ENCODE results near the gene PATE3. TPM values are rescaled to one million over a fixed set of nuclear protein-coding genes. Genes with fewer than 3 reads are reported as not detected.

Gene PATE3, protein sequence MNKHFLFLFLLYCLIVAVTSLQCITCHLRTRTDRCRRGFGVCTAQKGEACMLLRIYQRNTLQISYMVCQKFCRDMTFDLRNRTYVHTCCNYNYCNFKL
- not detected in 2 replicates for polyA plus RNA-seq (2012; rRNA removed)
- polyA plus RNA-seq (2012; cell fraction: cytosol; rRNA removed) = not detected in 2 replicates
- polyA plus RNA-seq (2012; cell fraction: nucleus; rRNA removed) = not detected in 2 replicates

DNA sequence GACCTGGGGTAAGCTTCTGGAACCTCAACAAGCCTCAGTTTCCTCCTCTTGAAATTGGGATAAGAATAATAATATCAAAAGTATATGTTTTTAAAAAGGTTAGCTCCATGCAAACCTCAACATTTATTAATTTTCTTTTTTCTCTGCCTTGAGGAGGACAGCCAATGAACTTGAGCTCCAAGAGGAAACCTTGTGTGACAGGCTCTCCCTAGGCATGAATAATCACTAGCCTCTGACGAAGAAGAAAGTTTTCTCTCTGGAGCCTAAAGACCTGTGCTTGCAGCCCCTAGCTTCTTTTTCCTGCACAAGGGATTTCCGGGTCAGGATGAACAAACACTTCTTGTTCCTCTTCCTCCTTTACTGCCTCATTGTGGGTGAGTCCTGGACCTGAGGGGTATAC is at the start of gene PATE3:
PATE3 (plus strand) TSS at position 301 of the 400 bp plus-strand sequence; CDS start at position 326, 25 bp downstream.
- POLR2A ChIA-PET = no interaction called here
- Histone ChIP-seq H3K9me3 (no peaks in the 10 kb centered on the region), H3K9me2 (no peaks in the 10 kb centered on the region), H4K20me1 (ENCODE audit: insufficient read depth) (no peaks in the 10 kb centered on the region), H3K4me2 (no peak within 1 kb of the TSS), H3F3A (replicated peaks; ENCODE audit: insufficient read depth) (no peaks in the 10 kb centered on the region), H3K79me2 (ENCODE audit: insufficient read depth) (no peaks in the 10 kb centered on the region), H3K36me3 (replicated peaks in 1 of 2; ENCODE audit: control insufficient read depth in 1 of 2, insufficient read depth in 2 of 2, low read length in 1 of 2) (no peaks in the 10 kb centered on the region), H3K4me3 (ENCODE audit: low read depth in 2 of 2, low read length in 1 of 2) (no peak within 1 kb of the TSS), H2AFZ (ENCODE audit: low read depth) (no peak within 1 kb of the TSS), H3K27ac (ENCODE audit: low read depth in 2 of 2, low read length in 1 of 2) (no peak within 1 kb of the TSS), H3K4me1 (ENCODE audit: control insufficient read depth in 1 of 2, insufficient read depth in 2 of 2, low read depth in 1 of 2, low read length in 1 of 2) (no peaks in the 10 kb centered on the region), H3K27me3 (ENCODE audit: insufficient read depth) (no peaks in the 10 kb centered on the region), H3K9ac (no peak within 1 kb of the TSS)
- CTCF ChIA-PET = interaction anchor here (2.0 kb wide), 1 partner anchor 8 kb away, joined by 4 read pairs; no protein-coding TSS in a partner anchor
- TF ChIP-seq TAF1 (IDR thresholded peaks at IDR 0.05; ENCODE audit: borderline replicate concordance, low read depth, low read length) = no peak
- TF ChIP-seq CHD2 (IDR thresholded peaks at IDR 0.05; ENCODE audit: low read length, partially characterized antibody) = no peak
- no peak for TF ChIP-seq MEF2A (IDR thresholded peaks at IDR 0.05; ENCODE audit: borderline replicate concordance, low read depth)
- TF ChIP-seq RXRA (IDR thresholded peaks at IDR 0.05; ENCODE audit: borderline replicate concordance, low read depth) = no peak
- TF ChIP-seq GABPA (IDR thresholded peaks at IDR 0.05; ENCODE audit: low read depth) = no peak
- TF ChIP-seq NFIC (IDR thresholded peaks at IDR 0.05; ENCODE audit: borderline replicate concordance) = no peak
- TF ChIP-seq EZH2phosphoT487 (IDR thresholded peaks at IDR 0.05; ENCODE audit: borderline replicate concordance, low read depth) = no peak
- no peak for TF ChIP-seq POLR2AphosphoS5 (IDR thresholded peaks at IDR 0.05; ENCODE audit: low read depth, low read length)
- TF ChIP-seq RFX5 (IDR thresholded peaks at IDR 0.05; ENCODE audit: low read length) = no peak
- no peak for TF ChIP-seq RAD21 (IDR thresholded peaks at IDR 0.05; ENCODE audit: low read length)
- TF ChIP-seq, protein P1, sequence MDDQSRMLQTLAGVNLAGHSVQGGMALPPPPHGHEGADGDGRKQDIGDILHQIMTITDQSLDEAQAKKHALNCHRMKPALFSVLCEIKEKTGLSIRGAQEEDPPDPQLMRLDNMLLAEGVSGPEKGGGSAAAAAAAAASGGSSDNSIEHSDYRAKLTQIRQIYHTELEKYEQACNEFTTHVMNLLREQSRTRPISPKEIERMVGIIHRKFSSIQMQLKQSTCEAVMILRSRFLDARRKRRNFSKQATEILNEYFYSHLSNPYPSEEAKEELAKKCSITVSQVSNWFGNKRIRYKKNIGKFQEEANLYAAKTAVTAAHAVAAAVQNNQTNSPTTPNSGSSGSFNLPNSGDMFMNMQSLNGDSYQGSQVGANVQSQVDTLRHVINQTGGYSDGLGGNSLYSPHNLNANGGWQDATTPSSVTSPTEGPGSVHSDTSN (IDR thresholded peaks at IDR 0.05) = no peak
- TF ChIP-seq, protein P2, sequence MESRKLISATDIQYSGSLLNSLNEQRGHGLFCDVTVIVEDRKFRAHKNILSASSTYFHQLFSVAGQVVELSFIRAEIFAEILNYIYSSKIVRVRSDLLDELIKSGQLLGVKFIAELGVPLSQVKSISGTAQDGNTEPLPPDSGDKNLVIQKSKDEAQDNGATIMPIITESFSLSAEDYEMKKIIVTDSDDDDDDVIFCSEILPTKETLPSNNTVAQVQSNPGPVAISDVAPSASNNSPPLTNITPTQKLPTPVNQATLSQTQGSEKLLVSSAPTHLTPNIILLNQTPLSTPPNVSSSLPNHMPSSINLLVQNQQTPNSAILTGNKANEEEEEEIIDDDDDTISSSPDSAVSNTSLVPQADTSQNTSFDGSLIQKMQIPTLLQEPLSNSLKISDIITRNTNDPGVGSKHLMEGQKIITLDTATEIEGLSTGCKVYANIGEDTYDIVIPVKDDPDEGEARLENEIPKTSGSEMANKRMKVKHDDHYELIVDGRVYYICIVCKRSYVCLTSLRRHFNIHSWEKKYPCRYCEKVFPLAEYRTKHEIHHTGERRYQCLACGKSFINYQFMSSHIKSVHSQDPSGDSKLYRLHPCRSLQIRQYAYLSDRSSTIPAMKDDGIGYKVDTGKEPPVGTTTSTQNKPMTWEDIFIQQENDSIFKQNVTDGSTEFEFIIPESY (IDR thresholded peaks at IDR 0.05; ENCODE audit: borderline replicate concordance, low read depth) = no peak
- TF ChIP-seq FOSL2 (IDR thresholded peaks at IDR 0.05; ENCODE audit: borderline replicate concordance, low read depth) = no peak
- TF ChIP-seq, protein P3, sequence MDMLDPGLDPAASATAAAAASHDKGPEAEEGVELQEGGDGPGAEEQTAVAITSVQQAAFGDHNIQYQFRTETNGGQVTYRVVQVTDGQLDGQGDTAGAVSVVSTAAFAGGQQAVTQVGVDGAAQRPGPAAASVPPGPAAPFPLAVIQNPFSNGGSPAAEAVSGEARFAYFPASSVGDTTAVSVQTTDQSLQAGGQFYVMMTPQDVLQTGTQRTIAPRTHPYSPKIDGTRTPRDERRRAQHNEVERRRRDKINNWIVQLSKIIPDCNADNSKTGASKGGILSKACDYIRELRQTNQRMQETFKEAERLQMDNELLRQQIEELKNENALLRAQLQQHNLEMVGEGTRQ (IDR thresholded peaks at IDR 0.05; ENCODE audit: borderline replicate concordance, low read depth, low read length) = no peak
- TF ChIP-seq, protein P4, sequence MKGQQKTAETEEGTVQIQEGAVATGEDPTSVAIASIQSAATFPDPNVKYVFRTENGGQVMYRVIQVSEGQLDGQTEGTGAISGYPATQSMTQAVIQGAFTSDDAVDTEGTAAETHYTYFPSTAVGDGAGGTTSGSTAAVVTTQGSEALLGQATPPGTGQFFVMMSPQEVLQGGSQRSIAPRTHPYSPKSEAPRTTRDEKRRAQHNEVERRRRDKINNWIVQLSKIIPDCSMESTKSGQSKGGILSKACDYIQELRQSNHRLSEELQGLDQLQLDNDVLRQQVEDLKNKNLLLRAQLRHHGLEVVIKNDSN (IDR thresholded peaks at IDR 0.05; ENCODE audit: borderline replicate concordance, low read depth) = no peak
- TF ChIP-seq NRF1 (IDR thresholded peaks at IDR 0.05; ENCODE audit: low read depth, low read length) = no peak
- TF ChIP-seq, protein P5, sequence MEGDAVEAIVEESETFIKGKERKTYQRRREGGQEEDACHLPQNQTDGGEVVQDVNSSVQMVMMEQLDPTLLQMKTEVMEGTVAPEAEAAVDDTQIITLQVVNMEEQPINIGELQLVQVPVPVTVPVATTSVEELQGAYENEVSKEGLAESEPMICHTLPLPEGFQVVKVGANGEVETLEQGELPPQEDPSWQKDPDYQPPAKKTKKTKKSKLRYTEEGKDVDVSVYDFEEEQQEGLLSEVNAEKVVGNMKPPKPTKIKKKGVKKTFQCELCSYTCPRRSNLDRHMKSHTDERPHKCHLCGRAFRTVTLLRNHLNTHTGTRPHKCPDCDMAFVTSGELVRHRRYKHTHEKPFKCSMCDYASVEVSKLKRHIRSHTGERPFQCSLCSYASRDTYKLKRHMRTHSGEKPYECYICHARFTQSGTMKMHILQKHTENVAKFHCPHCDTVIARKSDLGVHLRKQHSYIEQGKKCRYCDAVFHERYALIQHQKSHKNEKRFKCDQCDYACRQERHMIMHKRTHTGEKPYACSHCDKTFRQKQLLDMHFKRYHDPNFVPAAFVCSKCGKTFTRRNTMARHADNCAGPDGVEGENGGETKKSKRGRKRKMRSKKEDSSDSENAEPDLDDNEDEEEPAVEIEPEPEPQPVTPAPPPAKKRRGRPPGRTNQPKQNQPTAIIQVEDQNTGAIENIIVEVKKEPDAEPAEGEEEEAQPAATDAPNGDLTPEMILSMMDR (IDR thresholded peaks at IDR 0.05) = no peak
- TF ChIP-seq ELF1 (IDR thresholded peaks at IDR 0.05) = no peak
- TF ChIP-seq SMC3 (IDR thresholded peaks at IDR 0.05; ENCODE audit: low read depth, low read length) = no peak
- TF ChIP-seq MXI1 (IDR thresholded peaks at IDR 0.05; ENCODE audit: low read depth, low read length) = no peak
- 14% methylated on average over 2 of the region's 2 CpGs for WGBS (ENCODE audit: low lambda C conversion rate)
- no peak for DNase-seq

All from SK-N-SH (cell line).